ENCODE results near the gene SNTG2. TPM values are rescaled to one million over a fixed set of nuclear protein-coding genes. Genes with fewer than 3 reads are reported as not detected.
A peak's percentile ranks its signal among the peaks of the same experiment; 100 is the strongest.

SNTG2 gene
- total and polyA plus RNA-seq, 12 donors = 0.39 to 2.8 (median 1.0) TPM; not detected in 1

DNA sequence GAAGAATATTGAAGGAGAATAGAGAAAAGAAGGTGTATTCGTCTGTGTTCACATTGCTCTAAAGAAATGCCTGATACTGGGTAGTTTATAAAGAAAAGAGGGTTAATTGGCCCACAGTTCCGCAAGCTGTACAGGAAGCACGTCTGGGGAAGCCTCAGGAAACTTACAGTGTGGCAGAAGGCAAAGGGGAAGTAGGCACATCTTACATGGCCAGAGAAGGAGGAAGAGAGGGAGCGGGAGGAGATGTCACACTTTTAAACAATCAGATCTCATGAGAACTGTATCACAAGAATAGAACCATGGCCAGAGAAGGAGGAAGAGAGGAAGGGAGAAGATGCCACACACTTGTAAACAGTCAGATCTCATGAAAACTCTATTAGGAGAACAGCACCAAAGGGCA, 303.0 kb downstream of the SNTG2 start:
- TF ChIP-seq CTCF (IDR thresholded peaks at IDR 0.05) = no peak
- peaks cover 0 to 9% (median 0%) of the 10 kb centered on the region in 9 donors for H3K4me1 ChIP-seq
- WGBS, 2 donors = 63 to 66% methylated on average over 4 of the region's 4 CpGs

GRCh38 chr2:1254662-1255343, 304.2 kb downstream of the SNTG2 start:
- DNase-seq (peak in 1 of 2 donors; percentile 36), ATAC-seq (peak in 5 of 8 donors; percentile 25 to 74 (median 63))
- peaks cover 0 to 9% (median 0%) of the 10 kb centered on the region in 9 donors for H3K4me1 ChIP-seq
- H3K36me3 ChIP-seq = no peaks in the 10 kb centered on the region
- H3K9me3 ChIP-seq = no peaks in the 10 kb centered on the region
- peaks cover 0 to 13% (median 3%) of the 10 kb centered on the region in 7 donors for H3K27me3 ChIP-seq
- peak overlapping the region in 2 of 10 donors; percentile 9 to 43 for H3K27ac ChIP-seq
- TF ChIP-seq CTCF (IDR thresholded peaks at IDR 0.05) = no peak
- WGBS, 2 donors = 53 to 55% methylated on average over 18 of the region's 18 CpGs
- H3K4me3 ChIP-seq = no peak overlapping the region
- intact Hi-C loops (cut with DNase I) = loop anchor here in 1 of 10 donors (10.0 kb wide), 2 partner anchors 120 to 260 kb away; no protein-coding TSS in a partner anchor

More for the DNA sequence above, 303.0 kb downstream of the SNTG2 start:
- Histone ChIP-seq H3K4me3 (no peak overlapping the region), H3K27me3 (peaks cover 0 to 13% (median 3%) of the 10 kb centered on the region in 7 donors), H3K9me3 (no peaks in the 10 kb centered on the region), H3K36me3 (no peaks in the 10 kb centered on the region), H3K27ac (no peak overlapping the region)
- intact Hi-C loops (cut with DNase I) = loop anchor here in 1 of 10 donors (10.0 kb wide), 2 partner anchors 121 to 261 kb away; no protein-coding TSS in a partner anchor
- no peak for DNase-seq
- no peak for ATAC-seq

GRCh38 chr2:1256632-1257324, 306.1 kb downstream of the SNTG2 start:
- Histone ChIP-seq H3K27ac (no peak overlapping the region), H3K27me3 (peaks cover 0 to 9% (median 0%) of the 10 kb centered on the region in 7 donors), H3K4me3 (no peak overlapping the region), H3K36me3 (no peaks in the 10 kb centered on the region), H3K4me1 (peaks cover 0 to 5% (median 0%) of the 10 kb centered on the region in 9 donors), H3K9me3 (no peaks in the 10 kb centered on the region)
- DNase-seq (no peak), ATAC-seq (no peak)
- WGBS, 2 donors = 75 to 78% methylated on average over 10 of the region's 10 CpGs
- no peak for TF ChIP-seq CTCF (IDR thresholded peaks at IDR 0.05)
- intact Hi-C loops (cut with DNase I) = loop anchor here in 1 of 10 donors (10.0 kb wide), 2 partner anchors 118 to 258 kb away; no protein-coding TSS in a partner anchor

DNA sequence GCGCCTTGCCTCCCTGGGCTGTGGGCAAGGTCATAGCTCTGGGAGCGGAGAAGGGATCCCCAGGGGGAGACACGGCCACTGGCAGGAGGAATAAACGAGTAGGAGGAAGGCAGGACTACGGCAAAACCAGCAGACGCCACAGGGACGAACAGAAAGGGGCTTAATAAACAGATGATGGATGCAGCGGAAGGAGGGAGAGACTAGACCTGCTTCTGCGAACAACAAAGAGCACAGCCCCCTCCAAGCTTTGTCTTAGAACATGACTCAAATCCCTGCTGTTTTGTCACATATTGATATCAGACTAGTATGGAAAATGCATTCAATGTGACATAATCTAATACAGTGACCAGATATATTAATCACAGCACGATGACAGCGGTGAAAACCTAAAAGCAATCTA, 306.7 kb downstream of the SNTG2 start:
- Histone ChIP-seq H3K4me3 (no peak overlapping the region), H3K27me3 (peaks cover 0 to 9% (median 0%) of the 10 kb centered on the region in 7 donors), H3K9me3 (no peaks in the 10 kb centered on the region), H3K27ac (no peak overlapping the region), H3K4me1 (peaks cover 0 to 5% (median 0%) of the 10 kb centered on the region in 9 donors), H3K36me3 (no peaks in the 10 kb centered on the region)
- 71 to 77% methylated on average over 11 of the region's 11 CpGs for WGBS, 2 donors
- no peak for TF ChIP-seq CTCF (IDR thresholded peaks at IDR 0.05)
- DNase-seq (no peak), ATAC-seq (no peak)
- intact Hi-C loops (cut with DNase I) = loop anchor here in 1 of 10 donors (10.0 kb wide), 2 partner anchors 117 to 257 kb away; no protein-coding TSS in a partner anchor
